ENCODE results near the gene EML1.
A peak's percentile ranks its signal among the peaks of the same experiment; 100 is the strongest.

Gene EML1

DNA sequence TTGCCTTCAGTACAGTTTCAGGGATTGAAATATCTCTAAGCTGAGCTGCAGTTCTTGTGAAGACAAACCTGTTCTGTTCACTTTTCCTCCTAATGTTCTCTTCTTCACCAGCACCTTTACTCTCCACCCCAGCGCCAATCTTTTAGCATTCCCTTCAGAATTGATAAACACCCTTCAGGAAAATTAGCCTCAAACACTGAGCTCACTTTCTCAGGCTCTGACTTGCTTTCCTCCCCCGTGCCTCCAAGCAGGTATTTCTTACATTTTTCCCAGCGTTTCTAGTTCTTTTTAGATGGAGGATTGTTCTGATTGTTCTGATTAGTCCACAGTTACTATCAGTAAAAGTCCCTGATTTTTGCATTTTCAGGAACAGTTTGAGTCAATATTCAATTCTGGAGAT is 183.5 kb downstream of the EML1 start:
- Histone ChIP-seq H3K4me3 (no peak overlapping the region), H3K4me1 (peaks cover 7 to 32% (median 9%) of the 10 kb centered on the region in 10 experiments; a peak in 16 of 20 replicates), H3K9me3 (replicated peaks in 1 of 11) (peaks cover 4 to 29% (median 21%) of the 10 kb centered on the region in 11 experiments; a peak in 20 of 22 replicates), H3K9ac (no peak overlapping the region), H3K27ac (no peak overlapping the region), H4K20me1 (peaks cover 0 to 73% (median 15%) of the 10 kb centered on the region in 11 experiments; a peak in 12 of 22 replicates), H3K27me3 (no peaks in the 10 kb centered on the region), H3K36me3 (peaks cover 0 to 21% (median 8%) of the 10 kb centered on the region in 11 experiments; a peak in 7 of 22 replicates), H3K4me2 (no peak overlapping the region)
- TF ChIP-seq Cebpa-rat (IDR thresholded peaks at IDR 0.05), result no peak

DNA sequence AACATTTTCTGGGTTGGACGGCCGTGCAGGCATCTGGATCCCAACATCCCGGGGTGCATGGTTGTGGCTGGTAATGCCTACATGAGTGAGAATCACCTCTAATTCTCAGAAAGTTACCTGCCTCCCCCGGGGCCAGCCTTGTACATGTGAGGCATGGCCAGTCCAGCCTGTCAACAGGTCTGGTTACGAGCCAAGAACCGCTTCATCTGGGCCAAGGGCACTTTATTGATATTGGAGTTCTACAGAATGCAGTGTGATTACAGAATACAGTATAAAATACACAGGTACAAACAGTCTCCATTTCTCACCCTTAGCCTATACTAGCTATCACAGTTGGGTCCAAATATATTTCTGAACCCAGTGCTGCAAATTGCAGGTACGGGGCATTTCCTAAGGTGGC is 187.1 kb downstream of the EML1 start:
- peaks cover 0 to 20% (median 8%) of the 10 kb centered on the region in 11 experiments; a peak in 19 of 22 replicates for H3K9me3 ChIP-seq (replicated peaks in 1 of 11)
- no peak overlapping the region for H3K27ac ChIP-seq
- no peak overlapping the region for H3K4me3 ChIP-seq
- H3K4me1 ChIP-seq, result peaks cover 13 to 32% (median 20%) of the 10 kb centered on the region in 10 experiments; a peak in 18 of 20 replicates
- H4K20me1 ChIP-seq, result peaks cover 0 to 76% (median 18%) of the 10 kb centered on the region in 11 experiments; a peak in 12 of 22 replicates
- no peak overlapping the region for H3K4me2 ChIP-seq
- H3K36me3 ChIP-seq, result peaks cover 0 to 17% (median 3%) of the 10 kb centered on the region in 11 experiments; a peak in 12 of 22 replicates
- no peak overlapping the region for H3K9ac ChIP-seq
- no peaks in the 10 kb centered on the region for H3K27me3 ChIP-seq
- no peak for TF ChIP-seq Cebpa-rat (IDR thresholded peaks at IDR 0.05)

DNA sequence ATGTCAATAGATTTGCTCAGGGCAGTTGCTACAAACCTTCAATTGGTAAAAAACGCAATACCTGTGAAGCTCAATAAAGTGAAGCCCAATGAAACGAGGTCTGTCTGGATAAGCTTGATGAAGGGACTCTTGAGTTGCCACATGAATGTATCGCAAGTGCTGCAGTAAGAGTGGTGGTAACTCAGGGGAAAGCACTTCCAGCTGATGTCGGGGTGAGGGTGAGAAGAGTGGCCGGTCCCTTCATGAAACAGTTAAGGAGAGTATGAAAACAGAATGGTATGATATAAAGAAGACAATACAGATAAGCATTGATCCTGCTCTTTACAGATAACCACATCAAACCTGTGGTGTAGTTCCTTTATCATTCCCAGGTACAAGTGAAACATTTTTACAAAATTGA is 188.6 kb downstream of the EML1 start:
- Histone ChIP-seq H3K4me2 (0 out of 22 replicates have a peak overlapping the region, but pooled peaks of 1 of the 11 experiments have one; percentile 10), H3K4me1 (peaks cover 13 to 32% (median 20%) of the 10 kb centered on the region in 10 experiments; a peak in 18 of 20 replicates), H3K4me3 (no peak overlapping the region), H4K20me1 (peaks cover 0 to 67% (median 18%) of the 10 kb centered on the region in 11 experiments; a peak in 12 of 22 replicates), H3K27ac (no peak overlapping the region), H3K27me3 (no peaks in the 10 kb centered on the region), H3K9ac (no peak overlapping the region), H3K9me3 (replicated peaks in 1 of 11) (peaks cover 9 to 25% (median 21%) of the 10 kb centered on the region in 11 experiments; a peak in 21 of 22 replicates), H3K36me3 (peaks cover 0 to 28% (median 18%) of the 10 kb centered on the region in 11 experiments; a peak in 15 of 22 replicates)
- no peak for TF ChIP-seq Cebpa-rat (IDR thresholded peaks at IDR 0.05)

DNA sequence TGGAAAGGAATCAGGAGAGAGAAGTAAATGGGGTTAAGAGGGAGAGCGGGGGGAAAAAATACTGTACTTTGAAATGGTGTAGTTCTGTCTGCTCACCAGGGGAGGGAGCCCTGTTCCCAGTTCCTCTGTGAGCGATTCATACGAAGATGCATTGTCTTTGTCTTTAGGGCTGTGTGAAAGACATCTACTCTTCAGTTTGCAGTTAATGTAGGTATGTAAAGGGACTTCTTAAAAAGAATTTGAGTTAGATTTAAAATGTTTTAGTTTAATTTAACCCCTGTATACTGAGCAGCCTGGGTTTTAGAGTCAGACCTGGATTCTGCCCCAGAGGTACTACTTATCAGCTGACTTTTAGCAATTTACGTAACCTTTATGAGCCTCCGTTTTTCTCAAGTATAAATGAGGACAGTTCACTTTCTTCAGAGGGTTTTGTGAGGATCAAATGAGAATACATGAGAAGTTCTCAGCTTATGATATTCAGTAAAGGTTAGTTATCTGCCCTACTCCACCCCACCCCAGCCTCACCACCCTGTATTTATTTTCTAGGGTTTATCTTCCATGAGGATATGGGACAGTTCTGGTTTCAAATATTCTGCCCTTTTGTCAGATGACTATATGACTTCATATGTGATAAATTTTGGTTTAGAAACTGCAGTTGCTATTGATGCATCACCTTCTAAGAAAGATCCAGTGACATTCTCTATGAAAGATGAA is 189.5 kb downstream of the EML1 start:
- Histone ChIP-seq H3K4me1 (peaks cover 13 to 32% (median 20%) of the 10 kb centered on the region in 10 experiments; a peak in 18 of 20 replicates), H3K9ac (peak overlapping the region in 1 of 11 experiments; percentile 40; a peak in 1 of 22 replicates), H3K4me3 (no peak overlapping the region), H3K36me3 (peaks cover 0 to 30% (median 22%) of the 10 kb centered on the region in 11 experiments; a peak in 15 of 22 replicates), H3K27ac (peak overlapping the region in 3 of 11 experiments; percentile 6 to 26 (median 17); a peak in 1 of 22 replicates), H3K27me3 (no peaks in the 10 kb centered on the region), H4K20me1 (peaks cover 0 to 63% (median 18%) of the 10 kb centered on the region in 11 experiments; a peak in 12 of 22 replicates), H3K4me2 (peak overlapping the region; percentile 5 to 59 (median 30); a peak in 13 of 22 replicates), H3K9me3 (replicated peaks in 1 of 11) (peaks cover 10 to 33% (median 29%) of the 10 kb centered on the region in 11 experiments; a peak in 21 of 22 replicates)
- no peak for TF ChIP-seq Cebpa-rat (IDR thresholded peaks at IDR 0.05)

DNA sequence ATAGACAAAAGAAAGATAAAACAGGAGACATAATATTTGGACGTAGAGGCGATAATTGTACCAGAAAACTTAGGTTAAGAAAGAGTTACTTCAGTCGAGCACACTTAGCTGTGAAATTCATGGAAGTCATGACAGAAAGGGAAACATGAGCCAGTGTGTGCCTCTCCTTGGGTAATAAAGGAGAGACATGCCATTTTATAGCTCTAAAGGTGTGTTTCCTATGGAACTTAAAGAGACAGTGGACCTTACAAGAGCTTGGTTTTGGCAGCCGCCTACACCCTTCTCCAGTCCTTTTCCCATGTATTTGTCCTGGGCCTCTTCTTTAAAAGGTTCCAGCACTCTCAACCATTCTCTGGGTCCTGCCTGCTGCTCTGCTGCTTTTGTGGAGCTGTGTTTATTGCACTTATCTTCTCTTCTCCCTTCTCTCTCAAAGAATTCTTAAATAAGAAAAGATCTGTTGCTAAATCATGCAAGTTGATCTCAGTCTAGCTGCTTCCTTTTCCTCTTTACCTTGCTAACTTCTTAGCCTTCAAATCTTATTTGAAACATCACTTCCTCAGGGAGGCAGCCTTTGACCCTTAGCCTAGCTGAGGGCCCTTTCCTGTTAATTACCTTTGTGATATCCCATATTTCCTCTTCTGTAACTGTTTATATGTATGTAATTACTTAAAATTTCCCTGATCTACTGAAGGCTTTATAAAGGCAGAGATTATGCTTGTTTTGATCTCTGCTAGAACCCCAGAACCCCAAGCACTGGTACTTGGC is 190.2 kb downstream of the EML1 start:
- peaks cover 13 to 32% (median 20%) of the 10 kb centered on the region in 10 experiments; a peak in 18 of 20 replicates for H3K4me1 ChIP-seq
- peaks cover 10 to 41% (median 33%) of the 10 kb centered on the region in 11 experiments; a peak in 21 of 22 replicates for H3K9me3 ChIP-seq (replicated peaks in 1 of 11)
- H3K4me2 ChIP-seq, result peak overlapping the region; percentile 5 to 59 (median 39); a peak in 19 of 22 replicates
- no peak overlapping the region for H3K4me3 ChIP-seq
- no peak for TF ChIP-seq Cebpa-rat (IDR thresholded peaks at IDR 0.05)
- H3K9ac ChIP-seq, result peak overlapping the region in 4 of 11 experiments; percentile 7 to 44 (median 20); a peak in 3 of 22 replicates
- no peaks in the 10 kb centered on the region for H3K27me3 ChIP-seq
- H3K36me3 ChIP-seq, result peaks cover 0 to 36% (median 21%) of the 10 kb centered on the region in 11 experiments; a peak in 15 of 22 replicates
- peaks cover 0 to 56% (median 18%) of the 10 kb centered on the region in 11 experiments; a peak in 12 of 22 replicates for H4K20me1 ChIP-seq
- H3K27ac ChIP-seq, result peak overlapping the region in 2 of 11 experiments; percentile 17 to 26; a peak in 1 of 22 replicates

DNA sequence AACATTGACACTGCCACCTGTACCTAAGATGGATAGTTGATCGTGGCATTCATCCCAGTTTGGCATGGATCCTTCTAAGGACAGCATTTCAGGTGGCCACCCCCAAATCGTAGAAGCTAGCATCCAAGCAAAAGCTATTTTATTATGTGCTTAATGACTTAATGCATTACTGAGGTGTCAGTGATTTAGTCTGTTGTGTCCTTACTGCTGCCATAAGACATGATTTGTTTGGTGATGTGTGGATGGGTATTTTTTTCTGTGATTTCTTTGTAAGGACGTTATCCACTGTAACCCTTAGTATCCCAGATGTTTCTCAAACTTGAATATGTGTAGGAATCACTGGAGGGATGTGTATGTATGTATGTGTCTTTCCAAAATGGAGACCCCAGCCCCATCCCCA is 190.8 kb downstream of the EML1 start:
- Histone ChIP-seq H3K27me3 (no peaks in the 10 kb centered on the region), H4K20me1 (peaks cover 0 to 53% (median 18%) of the 10 kb centered on the region in 11 experiments; a peak in 12 of 22 replicates), H3K27ac (no peak overlapping the region), H3K4me3 (no peak overlapping the region), H3K4me2 (peak overlapping the region in 1 of 11 experiments; percentile 50; a peak in 2 of 22 replicates), H3K9ac (no peak overlapping the region), H3K4me1 (peaks cover 13 to 28% (median 19%) of the 10 kb centered on the region in 10 experiments; a peak in 18 of 20 replicates), H3K9me3 (replicated peaks in 1 of 11) (peaks cover 10 to 41% (median 33%) of the 10 kb centered on the region in 11 experiments; a peak in 21 of 22 replicates), H3K36me3 (peaks cover 0 to 36% (median 21%) of the 10 kb centered on the region in 11 experiments; a peak in 15 of 22 replicates)
- TF ChIP-seq Cebpa-rat (IDR thresholded peaks at IDR 0.05), result no peak

DNA sequence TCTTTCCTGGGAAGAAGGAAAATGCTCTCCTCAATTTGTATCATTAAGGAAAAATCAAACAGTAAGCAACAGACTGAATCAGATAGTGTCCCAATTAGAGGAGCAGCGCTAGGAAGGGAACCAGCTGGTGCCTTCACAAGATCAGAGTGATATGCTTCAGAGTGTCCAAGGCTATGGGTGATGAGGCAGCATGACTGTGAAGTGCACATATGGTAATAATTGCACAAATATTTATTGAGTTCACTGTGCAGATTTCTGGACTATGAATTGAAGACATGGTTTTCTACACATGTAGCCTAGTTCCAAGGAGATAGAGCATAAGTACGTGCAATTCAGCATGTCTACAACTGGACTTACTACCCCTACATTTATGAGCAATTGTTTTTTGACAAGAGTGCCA is 193.2 kb downstream of the EML1 start:
- Histone ChIP-seq H3K9ac (no peak overlapping the region), H3K27ac (no peak overlapping the region), H4K20me1 (peaks cover 0 to 43% (median 6%) of the 10 kb centered on the region in 11 experiments; a peak in 9 of 22 replicates), H3K9me3 (replicated peaks in 1 of 11) (peaks cover 10 to 41% (median 33%) of the 10 kb centered on the region in 11 experiments; a peak in 21 of 22 replicates), H3K4me1 (peaks cover 14 to 24% (median 21%) of the 10 kb centered on the region in 10 experiments; a peak in 18 of 20 replicates), H3K4me3 (no peak overlapping the region), H3K36me3 (peaks cover 0 to 36% (median 21%) of the 10 kb centered on the region in 11 experiments; a peak in 15 of 22 replicates), H3K4me2 (no peak overlapping the region), H3K27me3 (no peaks in the 10 kb centered on the region)
- TF ChIP-seq Cebpa-rat (IDR thresholded peaks at IDR 0.05), result no peak

DNA sequence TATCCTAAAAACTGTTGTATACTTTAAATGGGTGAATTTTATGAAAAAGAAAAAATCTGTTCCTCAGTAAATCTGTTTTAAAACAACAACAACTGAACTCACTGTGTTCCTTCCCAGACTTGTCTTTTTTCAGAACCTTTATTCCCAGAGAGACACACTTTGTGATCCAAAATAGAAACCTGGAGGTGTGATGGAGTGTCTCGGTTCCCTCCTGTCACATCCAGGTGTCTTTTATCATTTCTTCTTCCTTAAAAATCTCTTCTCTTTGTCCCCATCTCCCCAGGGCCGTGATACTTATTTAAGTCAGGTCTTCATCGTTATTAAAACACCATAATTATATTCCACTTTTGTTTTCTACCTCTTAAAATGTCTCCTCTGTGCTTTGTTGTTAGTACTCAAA is 195.8 kb downstream of the EML1 start:
- no peak for TF ChIP-seq Cebpa-rat (IDR thresholded peaks at IDR 0.05)
- Histone ChIP-seq H3K4me1 (peaks cover 0 to 7% (median 0%) of the 10 kb centered on the region in 10 experiments; a peak in 4 of 20 replicates), H3K4me2 (no peak overlapping the region), H3K27me3 (no peaks in the 10 kb centered on the region), H3K36me3 (peaks cover 0 to 39% (median 23%) of the 10 kb centered on the region in 11 experiments; a peak in 16 of 22 replicates), H3K9me3 (replicated peaks in 1 of 11) (peaks cover 11 to 62% (median 55%) of the 10 kb centered on the region in 11 experiments), H3K27ac (no peak overlapping the region), H4K20me1 (peaks cover 0 to 23% (median 0%) of the 10 kb centered on the region in 11 experiments; a peak in 7 of 22 replicates), H3K4me3 (no peak overlapping the region), H3K9ac (no peak overlapping the region)
